Thymus (tissue), 14 donors: ENCODE measurements around the gene SCRN3. TPM values are rescaled to one million over a fixed set of nuclear protein-coding genes. Genes with fewer than 3 reads are reported as not detected.
"Not testable (repeated sequence)": the region's sequence is repeated elsewhere in the genome, so short reads cannot be mapped to it uniquely, and the experiment has no call there.

Experiments used
- DNase-seq, 9 donors: peaks; one replicate each; pipeline ENCODE4 v3.0.0-alpha.2; 2013; ENCODE audit warnings: low spot score in 9 of 9, low read depth in 6 of 9, missing footprints in 1 of 9
- H3K27ac ChIP-seq, 2 donors: one replicate each; pipeline ENCODE4 v1.5.1; 2013; ENCODE audit warnings: control low read depth in 1 of 2, low read depth in 1 of 2, low read length in 1 of 2, mild to moderate bottlenecking in 1 of 2, moderate library complexity in 1 of 2
- H3K27me3 ChIP-seq, 2 donors: one replicate each; pipeline ENCODE4 v1.5.1; 2013; ENCODE audit warnings: low read length in 1 of 2; ENCODE audit not compliant: control insufficient read depth in 2 of 2, insufficient read depth in 1 of 2
- H3K36me3 ChIP-seq, 2 donors: one replicate each; pipeline ENCODE4 v1.5.1; 2013; ENCODE audit warnings: low read length in 1 of 2, mild to moderate bottlenecking in 1 of 2, moderate library complexity in 1 of 2; ENCODE audit not compliant: control insufficient read depth in 2 of 2, insufficient read depth in 2 of 2
- H3K4me1 ChIP-seq, 2 donors: one replicate each; pipeline ENCODE4 v1.5.1; 2013; ENCODE audit warnings: low read length in 2 of 2; ENCODE audit not compliant: control insufficient read depth in 2 of 2, insufficient read depth in 2 of 2
- H3K4me3 ChIP-seq, 2 donors: one replicate each; pipeline ENCODE4 v1.5.1; 2013; ENCODE audit warnings: low read length in 2 of 2, control low read depth in 1 of 2, mild to moderate bottlenecking in 1 of 2
- H3K9me3 ChIP-seq, 2 donors: one replicate each; pipeline ENCODE4 v1.5.1; 2013; ENCODE audit warnings: low read length in 1 of 2, mild to moderate bottlenecking in 1 of 2; ENCODE audit not compliant: control insufficient read depth in 2 of 2, insufficient read depth in 1 of 2
- WGBS: extraction: QIAGEN DNeasy Blood & Tissue Kit; methylation state at CpG from one replicate; pipeline ENCODE4 v1.1.7; 2013; 5-methylcytosine and 5-hydroxymethylcytosine counted together
- long read RNA-seq, 10 donors: transcript quantifications; one replicate each; lab custom pipeline, GENCODE V29; 2026
- polyA plus RNA-seq: library from polyadenylated mRNA; stranded (reverse); fragments of 200-250 nt; gene quantifications from one replicate; pipeline ENCODE4 v1.2.3, GENCODE V29; 2013
- total RNA-seq: library from RNA; stranded (reverse); fragments of 120-200 nt; gene quantifications from one replicate; pipeline ENCODE4 v1.2.4, GENCODE V29; 2013
- donor health status: healthy.

SCRN3 gene, protein sequence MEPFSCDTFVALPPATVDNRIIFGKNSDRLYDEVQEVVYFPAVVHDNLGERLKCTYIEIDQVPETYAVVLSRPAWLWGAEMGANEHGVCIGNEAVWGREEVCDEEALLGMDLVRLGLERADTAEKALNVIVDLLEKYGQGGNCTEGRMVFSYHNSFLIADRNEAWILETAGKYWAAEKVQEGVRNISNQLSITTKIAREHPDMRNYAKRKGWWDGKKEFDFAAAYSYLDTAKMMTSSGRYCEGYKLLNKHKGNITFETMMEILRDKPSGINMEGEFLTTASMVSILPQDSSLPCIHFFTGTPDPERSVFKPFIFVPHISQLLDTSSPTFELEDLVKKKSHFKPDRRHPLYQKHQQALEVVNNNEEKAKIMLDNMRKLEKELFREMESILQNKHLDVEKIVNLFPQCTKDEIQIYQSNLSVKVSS
- total RNA-seq (18.8 TPM), polyA plus RNA-seq (23.2 TPM)
- long read RNA-seq, donor 1, partial matches to known transcripts: 0 of 2 reads
- long read RNA-seq, donor 1, other reads (novel, unspliced or antisense): 0 of 2 reads
- long read RNA-seq, donor 2: 0 reads
- long read RNA-seq, donor 3, partial matches to known transcripts: 6 of 9 reads
- long read RNA-seq, donor 3, other reads (novel, unspliced or antisense): 0 of 9 reads
- long read RNA-seq, donor 4, partial matches to known transcripts: 0 of 3 reads
- long read RNA-seq, donor 4, other reads (novel, unspliced or antisense): 0 of 3 reads
- long read RNA-seq, donor 5, partial matches to known transcripts: 0 of 6 reads
- long read RNA-seq, donor 5, other reads (novel, unspliced or antisense): 0 of 6 reads
- long read RNA-seq, donor 6, partial matches to known transcripts: 0 of 3 reads
- long read RNA-seq, donor 6, other reads (novel, unspliced or antisense): 0 of 3 reads
- long read RNA-seq, donor 7, partial matches to known transcripts: 0 of 6 reads
- long read RNA-seq, donor 7, other reads (novel, unspliced or antisense): 0 of 6 reads
- long read RNA-seq, donor 8: 0 reads
- long read RNA-seq, donor 9: 0 reads
- long read RNA-seq, donor 10, partial matches to known transcripts: 0 of 3 reads
- long read RNA-seq, donor 10, other reads (novel, unspliced or antisense): 0 of 3 reads

DNA sequence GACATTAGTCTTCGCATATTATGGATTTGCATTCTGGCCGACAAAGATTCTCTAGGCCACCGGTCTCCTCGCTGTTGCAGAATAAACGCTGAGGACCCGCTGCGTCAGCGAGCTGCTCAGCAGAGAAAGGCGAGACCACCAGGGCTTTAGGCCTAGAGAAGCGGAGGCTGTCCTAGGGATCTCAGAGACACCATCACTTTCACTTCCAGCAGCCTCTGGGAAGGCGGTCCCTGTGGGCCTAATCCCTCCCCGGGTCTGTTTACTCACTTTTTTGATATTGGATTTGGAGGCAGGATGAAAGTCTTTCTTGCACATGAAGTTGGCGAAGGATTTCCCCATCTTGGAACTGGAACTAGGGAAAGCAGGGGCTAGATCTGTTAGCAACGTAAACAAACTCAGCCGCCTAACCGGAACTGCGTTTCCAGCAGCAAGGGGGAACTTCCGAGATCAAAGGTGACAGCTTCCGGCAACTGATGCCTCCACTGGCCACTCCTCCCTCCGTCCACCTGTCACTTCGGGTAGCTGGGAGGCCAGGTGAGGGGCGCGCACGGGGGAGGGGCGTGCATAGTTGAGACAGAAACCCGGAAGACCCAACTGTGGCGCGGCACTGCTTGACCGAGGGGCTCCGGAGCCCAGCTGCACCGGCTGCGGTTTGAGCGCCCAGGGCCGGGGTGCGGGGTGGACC lies at the start of gene SCRN3:
SCRN3 (plus strand) TSS at position 447 of the 685 bp plus-strand sequence. CDS start 2,554 bp downstream, outside the sequence.
- peak within 1 kb of the TSS; percentile 90 to 93 for H3K27ac ChIP-seq
- under 1% methylated on average over 35 of the region's 35 CpGs for WGBS
- peaks cover 4% of the 10 kb centered on the region in 2 donors for H3K4me1 ChIP-seq

DNA sequence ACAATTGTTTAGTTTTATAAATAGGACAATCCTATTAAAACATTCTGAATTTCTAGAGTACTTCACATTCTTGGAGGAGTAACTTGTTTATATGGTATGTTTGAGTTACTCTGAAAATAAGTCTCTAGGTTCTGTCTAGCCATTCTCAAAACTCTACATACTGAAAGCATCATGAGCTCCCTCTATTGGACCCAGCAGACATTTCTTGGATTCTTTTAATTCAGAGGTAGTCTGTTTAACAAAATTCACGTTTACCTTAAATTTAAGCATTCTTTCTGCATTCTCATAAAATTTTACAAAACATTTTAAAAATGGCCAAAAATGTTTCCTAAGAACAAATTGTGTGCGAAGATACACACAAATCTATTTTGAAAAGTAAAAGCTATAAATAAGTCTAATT lies 45.5 kb upstream of the SCRN3 start:
- Histone ChIP-seq H3K36me3 (peaks cover 6 to 16% of the 10 kb centered on the region in 2 donors), H3K4me1 (no peaks in the 10 kb centered on the region), H3K4me3 (no peak overlapping the region), H3K27me3 (peaks cover 8 to 12% of the 10 kb centered on the region in 2 donors), H3K27ac (no peak overlapping the region), H3K9me3 (no peaks in the 10 kb centered on the region)
- 96% methylated on average over 2 of the region's 2 CpGs for WGBS
- DNase-seq: peak in 1 of 9 donors; percentile 29

More for the DNA sequence above, at the start of gene SCRN3:
- Histone ChIP-seq H3K4me3 (peak within 1 kb of the TSS; percentile 65 to 80), H3K27me3 (no peaks in the 10 kb centered on the region), H3K9me3 (no peaks in the 10 kb centered on the region), H3K36me3 (peaks cover 0 to 9% of the 10 kb centered on the region in 2 donors)
- peak; percentile 74 to 93 (median 82) for DNase-seq

DNA sequence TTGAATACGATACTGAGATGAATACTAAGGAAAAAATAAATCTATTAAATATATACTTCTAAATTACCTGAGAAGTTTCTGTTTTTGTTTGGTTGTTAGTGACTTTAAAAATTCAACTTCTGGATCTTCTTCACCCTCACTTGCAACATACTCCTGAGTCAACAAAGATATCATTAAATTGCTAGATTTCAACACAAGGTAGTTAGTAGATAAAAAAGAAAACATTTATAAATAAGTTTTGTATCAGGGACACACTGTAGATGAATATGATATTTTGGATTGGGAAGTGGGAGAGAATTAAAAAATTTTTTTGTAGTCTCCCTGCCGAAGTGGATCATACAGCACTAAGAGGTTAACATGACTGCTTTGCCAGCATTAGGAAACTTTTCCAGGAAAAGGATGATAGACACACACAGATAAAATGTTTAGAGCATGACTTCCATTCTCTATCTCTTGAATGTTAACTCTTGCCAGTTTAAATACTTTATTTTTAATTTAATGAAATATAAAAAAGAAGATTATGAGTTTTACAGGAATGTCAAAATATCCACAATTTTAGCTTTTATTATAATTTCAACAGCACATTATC lies 44.8 kb upstream of the SCRN3 start:
- WGBS: 99% methylated on average over 2 of the region's 2 CpGs
- no peaks in the 10 kb centered on the region for H3K9me3 ChIP-seq
- DNase-seq: no peak
- H3K4me3 ChIP-seq: no peak overlapping the region
- no peak overlapping the region for H3K27ac ChIP-seq
- H3K4me1 ChIP-seq: no peaks in the 10 kb centered on the region
- peaks cover 6 to 16% of the 10 kb centered on the region in 2 donors for H3K36me3 ChIP-seq
- H3K27me3 ChIP-seq: peaks cover 2 to 5% of the 10 kb centered on the region in 2 donors

DNA sequence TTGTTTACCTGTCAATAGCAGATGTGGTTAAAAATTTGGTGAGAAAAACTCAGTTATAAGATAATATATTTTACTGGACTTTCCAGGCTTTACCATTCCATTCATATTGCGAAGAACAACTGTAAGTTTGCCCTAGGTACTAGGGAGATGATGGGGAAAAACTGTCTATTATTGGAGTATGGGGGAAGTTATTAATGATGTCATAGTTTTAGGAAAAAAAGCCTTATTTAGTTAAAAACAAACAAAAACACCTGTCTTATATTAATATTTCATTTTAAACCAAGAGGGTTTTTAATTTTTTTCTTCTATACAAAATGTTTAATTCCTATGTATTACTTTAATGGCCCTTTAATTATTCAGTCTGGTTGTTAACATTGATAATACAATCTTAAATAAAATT lies 42.5 kb upstream of the SCRN3 start:
- Histone ChIP-seq H3K4me3 (no peak overlapping the region), H3K36me3 (peaks cover 9 to 13% of the 10 kb centered on the region in 2 donors), H3K27ac (no peak overlapping the region), H3K4me1 (no peaks in the 10 kb centered on the region), H3K27me3 (no peaks in the 10 kb centered on the region), H3K9me3 (no peaks in the 10 kb centered on the region)
- 99% methylated on average over 1 of the region's 1 CpG for WGBS
- no peak for DNase-seq

DNA sequence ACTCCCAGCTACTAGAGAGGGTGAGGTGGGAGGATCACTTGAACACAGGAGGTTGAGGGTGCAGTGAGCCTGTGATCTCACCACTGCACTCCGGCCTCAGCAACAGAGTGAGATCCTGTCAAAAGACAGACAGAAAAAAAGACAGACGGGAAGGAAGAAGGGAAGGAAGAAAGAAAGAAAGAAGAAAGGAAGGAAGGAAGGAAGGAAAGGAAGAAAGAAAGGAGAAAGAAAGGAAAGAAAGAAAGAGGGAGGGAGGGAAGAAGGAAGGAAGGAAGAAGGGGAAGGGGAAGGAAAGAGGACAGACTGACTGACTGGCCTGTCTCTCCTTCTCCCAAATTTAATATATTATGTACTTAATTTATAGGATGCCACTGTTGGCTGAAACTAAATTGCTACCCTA lies 39.2 kb upstream of the SCRN3 start:
- H3K4me3 ChIP-seq: no peak overlapping the region
- no peaks in the 10 kb centered on the region for H3K9me3 ChIP-seq
- H3K4me1 ChIP-seq: no peaks in the 10 kb centered on the region
- H3K27me3 ChIP-seq: no peaks in the 10 kb centered on the region
- no peak overlapping the region for H3K27ac ChIP-seq
- H3K36me3 ChIP-seq: peaks cover 5 to 8% of the 10 kb centered on the region in 2 donors
- DNase-seq: no peak
- 98% methylated on average over 2 of the region's 2 CpGs for WGBS

DNA sequence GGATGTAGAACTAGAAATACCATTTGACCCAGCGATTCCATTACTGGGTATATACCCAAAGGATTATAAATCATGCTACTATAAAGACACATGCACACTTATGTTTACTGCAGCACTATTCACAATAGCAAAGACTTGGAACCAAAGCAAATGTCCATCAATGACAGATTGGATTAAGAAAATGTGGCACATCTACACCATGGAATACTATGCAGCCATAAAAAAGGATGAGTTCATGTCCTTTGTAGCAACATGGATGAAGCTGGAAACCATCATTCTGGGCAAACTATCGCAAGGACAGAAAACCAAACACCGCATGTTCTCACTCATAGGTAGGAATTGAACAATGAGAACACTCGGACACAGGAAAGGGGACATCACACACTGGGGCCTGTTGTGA lies 35.9 kb upstream of the SCRN3 start:
- H3K4me1 ChIP-seq, DNase-seq, H3K4me3 ChIP-seq, H3K27ac ChIP-seq, H3K27me3 ChIP-seq: not testable (repeated sequence)
- Histone ChIP-seq H3K9me3 (peaks cover 5 to 11% of the 10 kb centered on the region in 2 donors), H3K36me3 (peaks cover 20 to 21% of the 10 kb centered on the region in 2 donors)
- WGBS: 99% methylated on average over 4 of the region's 4 CpGs

DNA sequence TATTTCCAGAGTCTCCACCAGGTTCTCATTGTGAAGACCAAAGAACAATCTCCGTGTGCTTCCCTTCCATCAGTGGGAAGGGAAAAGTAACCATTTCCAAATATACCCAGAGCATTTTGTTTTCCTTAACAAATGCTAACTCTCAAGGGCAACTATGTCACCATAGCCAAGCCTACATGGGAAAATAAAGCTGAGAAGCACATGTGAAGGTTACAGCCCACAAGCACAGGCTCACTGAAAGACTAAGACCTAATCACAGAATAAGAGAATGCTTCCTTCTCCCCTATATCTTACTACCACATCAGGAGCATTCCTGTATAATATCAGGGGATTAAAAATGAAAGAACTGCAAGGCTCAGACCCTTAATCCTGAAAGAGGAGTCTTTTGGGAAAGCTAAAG lies 32.6 kb upstream of the SCRN3 start:
- H3K4me1 ChIP-seq: no peaks in the 10 kb centered on the region
- no peak overlapping the region for H3K4me3 ChIP-seq
- H3K36me3 ChIP-seq: peaks cover 29 to 36% of the 10 kb centered on the region in 2 donors
- no peaks in the 10 kb centered on the region for H3K27me3 ChIP-seq
- DNase-seq: no peak
- WGBS: 100% methylated on average over 1 of the region's 1 CpG
- no peak overlapping the region for H3K27ac ChIP-seq
- peaks cover 5 to 12% of the 10 kb centered on the region in 2 donors for H3K9me3 ChIP-seq

DNA sequence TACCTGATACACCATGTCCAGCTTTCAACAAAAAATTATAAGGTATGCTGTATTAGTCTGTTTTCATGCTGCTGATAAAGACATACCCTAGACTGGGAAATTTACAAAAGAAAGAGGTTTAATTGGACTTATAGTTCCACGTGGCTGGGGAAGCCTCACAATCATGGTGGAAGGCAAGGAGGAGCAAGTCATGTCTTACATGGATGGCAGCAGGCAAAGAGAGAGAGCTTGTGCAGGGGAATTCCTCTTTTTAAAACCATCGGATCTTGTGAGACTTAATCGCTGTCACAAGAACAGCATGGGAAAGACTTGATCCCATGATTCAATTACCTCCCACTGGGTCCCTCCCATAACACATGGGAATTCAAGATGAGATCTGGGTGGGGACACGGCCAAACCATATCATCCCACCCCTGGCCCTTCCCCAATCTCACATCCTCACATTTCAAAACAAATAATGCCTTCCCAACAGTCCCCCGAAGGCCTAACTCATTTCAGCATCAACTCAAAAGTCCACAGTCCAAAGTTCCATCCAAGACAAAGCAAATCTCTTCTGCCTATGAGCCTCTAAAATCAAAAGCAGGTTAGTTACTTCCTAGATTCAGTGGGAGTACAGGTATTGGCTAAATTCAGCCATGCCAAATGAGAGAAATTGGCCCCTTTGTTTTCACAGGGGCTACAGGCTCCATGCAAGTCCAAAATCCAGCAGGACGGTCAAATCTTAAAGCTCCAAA lies 31.9 kb upstream of the SCRN3 start:
- Histone ChIP-seq H3K9me3 (peaks cover 5 to 12% of the 10 kb centered on the region in 2 donors), H3K36me3 (peaks cover 35 to 38% of the 10 kb centered on the region in 2 donors)
- 98% methylated on average over 6 of the region's 6 CpGs for WGBS
- H3K27me3 ChIP-seq, H3K4me1 ChIP-seq, H3K27ac ChIP-seq, H3K4me3 ChIP-seq, DNase-seq: not testable (repeated sequence)
